SIG-M5 (cell line): Measurements from ENCODE around the gene BMI1.
A peak's percentile ranks its signal among the peaks of the same experiment; 100 is the strongest.

Experiments used
- DNase-seq: peaks from one replicate; lab custom pipeline; 2025; lab: John Stamatoyannopoulos, UW

The BMI1 gene

DNA sequence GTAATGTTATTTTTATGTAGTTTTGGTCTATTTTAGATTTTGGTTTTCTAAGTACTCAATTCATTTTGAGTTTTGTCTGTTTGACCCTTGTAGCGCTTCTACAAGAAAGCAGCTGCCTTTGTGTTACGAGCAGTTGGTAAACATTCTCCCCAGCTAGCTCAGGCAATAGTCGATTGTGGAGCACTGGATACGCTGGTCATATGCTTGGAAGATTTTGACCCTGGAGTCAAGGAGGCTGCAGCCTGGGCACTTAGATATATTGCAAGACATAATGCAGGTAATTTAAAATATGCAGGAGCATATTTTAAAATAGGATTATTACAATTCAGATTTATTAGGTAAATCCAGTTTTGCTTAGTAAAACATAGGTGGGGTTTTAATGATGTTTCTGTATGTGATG, 47.5 kb downstream of the BMI1 start:
- no peak for DNase-seq

DNA sequence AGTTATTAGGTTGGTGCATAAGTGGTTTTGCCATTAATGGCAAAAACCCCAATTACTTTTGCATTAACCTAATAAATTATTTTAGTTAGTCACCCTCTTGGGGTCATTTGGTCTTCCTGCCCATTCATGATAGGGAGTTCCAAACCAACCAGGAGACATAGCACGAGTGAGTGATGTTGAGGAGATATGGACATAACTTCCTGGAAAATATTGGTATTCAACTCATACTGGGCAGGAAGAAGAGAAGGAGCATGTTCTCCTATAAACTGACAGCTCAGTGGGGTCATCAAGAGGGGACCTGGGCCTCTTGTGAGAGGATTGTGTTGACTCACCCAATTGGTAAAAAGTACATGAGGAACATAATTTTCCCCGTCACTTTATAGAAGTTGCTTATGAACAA, 48.1 kb downstream of the BMI1 start:
- no peak for DNase-seq

DNA sequence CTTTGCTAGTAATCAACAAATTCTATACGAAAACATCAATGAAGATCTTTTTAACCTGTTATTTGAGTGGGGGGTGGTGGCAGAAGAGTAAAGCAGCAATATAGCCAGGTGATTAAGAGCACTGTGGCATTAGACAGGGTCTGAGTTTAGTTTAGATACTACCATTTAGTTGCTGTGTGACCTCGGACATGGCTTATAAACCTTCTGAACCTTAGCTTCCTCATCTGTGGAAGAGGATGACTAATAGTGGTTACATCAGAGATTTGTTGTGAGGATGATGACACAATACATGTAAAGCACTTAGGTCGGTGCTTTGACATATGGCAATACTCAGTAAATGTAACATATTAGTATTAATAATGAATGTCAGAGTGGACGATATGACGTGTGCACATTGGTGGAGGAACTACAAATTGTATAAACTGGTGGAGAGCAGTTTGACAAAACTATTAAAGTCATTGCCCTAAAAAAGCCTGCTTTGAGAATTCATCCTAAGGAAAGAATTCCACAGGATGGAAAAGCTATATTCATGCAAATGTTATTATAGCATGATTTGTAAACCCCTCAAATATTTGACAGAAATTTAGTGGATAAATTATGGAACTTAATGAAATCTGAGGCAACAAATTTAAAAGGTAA, 48.7 kb downstream of the BMI1 start:
- DNase-seq: peak; percentile 44

DNA sequence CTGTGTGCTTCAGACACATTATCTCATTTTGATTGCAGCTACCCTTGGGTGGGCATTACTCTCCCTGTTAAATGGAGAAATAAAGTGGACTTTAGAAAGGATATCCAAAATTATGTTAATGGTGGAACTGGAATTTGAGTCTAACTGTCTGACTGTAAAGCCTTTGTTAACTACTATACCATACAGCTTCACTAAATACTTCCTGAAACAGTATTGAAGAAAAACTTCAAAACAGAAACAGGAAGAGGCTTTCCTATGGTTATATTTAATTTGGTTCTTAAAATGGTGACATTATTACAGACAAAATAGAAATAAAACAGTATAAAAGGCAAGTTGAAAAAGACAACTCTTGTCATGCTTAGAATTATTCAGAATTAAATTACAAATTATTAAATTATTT, 49.4 kb downstream of the BMI1 start:
- DNase-seq: no peak

DNA sequence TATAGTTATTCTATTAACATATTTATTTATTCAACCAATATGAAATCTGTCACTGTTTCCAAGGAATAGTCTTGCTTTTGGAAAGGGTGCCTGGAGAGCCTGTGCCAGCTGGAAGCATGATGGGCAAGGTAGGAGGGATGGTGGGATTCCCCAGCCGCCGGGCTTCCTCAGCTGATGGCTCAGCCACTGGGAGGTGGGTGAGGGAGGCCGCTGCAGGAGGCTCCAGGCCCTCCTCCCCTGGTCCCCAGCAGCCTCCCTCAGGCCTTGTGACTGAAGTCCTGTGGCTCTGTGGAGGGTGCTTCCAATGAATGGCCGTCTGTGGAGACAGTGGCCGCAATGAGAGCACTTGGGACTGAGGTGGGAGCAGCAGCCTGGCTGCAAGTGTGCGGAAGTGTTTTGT, 51.4 kb downstream of the BMI1 start:
- no peak for DNase-seq

DNA sequence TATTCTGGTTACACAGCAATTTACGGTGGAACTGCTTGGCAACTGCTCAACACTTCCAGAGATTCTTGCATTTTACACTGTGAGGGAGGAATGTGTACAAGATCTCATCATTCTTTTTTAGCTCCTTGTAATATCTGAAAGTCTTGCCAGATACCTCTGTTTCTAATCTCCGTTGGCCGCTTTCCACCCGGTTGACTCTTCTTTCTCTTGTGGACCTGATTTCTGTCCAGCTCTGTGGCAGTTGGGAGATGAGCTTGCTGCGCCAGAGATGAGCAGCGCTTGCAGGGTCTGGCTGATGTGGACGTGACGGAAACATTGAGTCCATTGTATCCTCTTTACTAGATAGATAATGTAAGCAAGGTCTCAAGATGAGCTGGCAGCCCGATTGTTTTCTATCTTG, 52.0 kb downstream of the BMI1 start:
- DNase-seq: no peak

DNA sequence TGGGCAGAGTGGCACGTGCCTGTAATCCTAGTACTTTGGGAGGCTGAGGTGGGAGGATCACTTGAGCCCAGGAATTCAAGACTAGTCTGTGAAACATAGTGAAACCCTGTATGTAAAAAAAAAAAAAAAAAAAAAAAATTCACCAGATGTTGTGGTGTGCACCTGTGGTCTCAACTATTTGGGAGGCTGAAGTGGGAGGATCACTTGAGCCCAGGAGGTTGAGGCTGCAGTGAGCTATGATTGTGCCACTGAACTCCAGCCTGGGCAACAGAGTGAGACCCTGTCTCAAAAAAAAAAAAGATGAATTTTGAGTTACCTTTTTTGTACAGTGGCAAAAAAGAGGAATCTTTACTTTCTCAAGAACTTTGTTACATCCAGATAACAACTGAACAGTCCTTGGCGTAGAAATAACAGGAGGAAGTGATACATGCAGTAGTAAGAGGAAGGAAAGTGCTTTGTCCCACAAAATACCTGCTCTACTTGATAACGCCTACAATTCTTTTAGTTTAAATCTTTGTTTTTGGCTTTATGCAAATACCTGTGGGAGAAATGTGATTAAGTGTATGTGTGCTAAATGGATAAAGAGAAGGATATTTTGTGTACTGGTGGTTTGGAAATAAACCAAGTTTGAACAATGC, 53.7 kb downstream of the BMI1 start:
- DNase-seq: no peak

DNA sequence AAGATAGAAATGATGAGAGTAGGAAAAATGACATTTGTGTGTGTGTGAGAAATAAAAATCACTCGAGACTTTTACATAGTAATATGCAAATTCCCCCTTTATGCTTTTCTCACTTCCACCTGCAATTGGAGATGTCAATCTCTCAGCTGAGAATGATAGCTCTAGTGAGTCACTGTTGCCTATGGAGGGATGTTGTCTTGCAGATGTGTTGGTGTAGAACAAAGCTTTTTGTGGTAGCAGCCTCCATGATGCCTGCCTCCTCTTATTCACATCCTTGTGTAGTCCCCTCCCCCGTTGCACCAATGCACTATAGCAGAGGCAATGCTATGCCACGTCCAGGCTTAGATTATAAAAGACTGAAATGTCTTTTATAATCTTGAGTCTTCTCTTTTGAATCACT, 58.2 kb downstream of the BMI1 start:
- DNase-seq: no peak
